Uterus (tissue), 4 donors: ENCODE measurements around the gene RTL5. TPM values are rescaled to one million over a fixed set of nuclear protein-coding genes. Genes with fewer than 3 reads are reported as not detected.

Source experiments
- DNase-seq, 2 donors: peaks; one replicate each; pipeline ENCODE4 v3.0.0-alpha.2; 2019 to 2020
- H3K27ac ChIP-seq, 2 donors: fragments of 200-600 bp; sonication (generic); 1 replicate in 1 of 2; 2 replicates in 1 of 2; pipeline ENCODE4 v1.5.1; 2016 to 2018
- H3K27me3 ChIP-seq, 2 donors: fragments of 200-600 bp; sonication (generic); one replicate each; pipeline ENCODE4 v1.5.1; 2018 to 2019; ENCODE audit warnings: control low read depth in 1 of 2
- H3K36me3 ChIP-seq, 2 donors: fragments of 200-600 bp; sonication (generic); one replicate each; pipeline ENCODE4 v1.5.1; 2019; ENCODE audit warnings: control low read depth in 1 of 2
- H3K4me1 ChIP-seq, 2 donors: fragments of 200-600 bp; sonication (generic); one replicate each; pipeline ENCODE4 v1.5.1; 2018 to 2019; ENCODE audit warnings: control low read depth in 1 of 2
- H3K4me3 ChIP-seq, 2 donors: fragments of 200-600 bp; sonication (generic); 1 replicate in 1 of 2; 2 replicates in 1 of 2; pipeline ENCODE4 v1.5.1; 2018 to 2019; ENCODE audit warnings: mild to moderate bottlenecking in 1 of 2
- H3K9me3 ChIP-seq, 2 donors: fragments of 200-600 bp; sonication (generic); one replicate each; pipeline ENCODE4 v1.5.1; 2019; ENCODE audit warnings: control low read depth in 1 of 2
- CTCF ChIP-seq, 4 experiments: fragments of 200-600 bp in 2 of 4; fragments of 450-650 bp in 2 of 4; sonication (generic) in 2 of 4; IDR thresholded peaks; one replicate each; pipeline ENCODE4 v1.5.1; 2016 to 2019; ENCODE audit warnings: antibody characterized with exemption in 4 of 4, mild to moderate bottlenecking in 2 of 4, moderate library complexity in 1 of 4
- POLR2A ChIP-seq, 2 donors: fragments of 450-650 bp; IDR thresholded peaks; one replicate each; pipeline ENCODE4 v1.6.1; 2016; ENCODE audit warnings: antibody characterized with exemption in 2 of 2, mild to moderate bottlenecking in 1 of 2, moderate library complexity in 1 of 2
- intact Hi-C: fragments of 100-400 bp; cut with DNase I; formaldehyde crosslinking; loops from one replicate; pipeline ENCODE4 v1.15.1; 2023; ENCODE audit warnings: low total_unique reads
- total RNA-seq, 4 donors: library from RNA; depleted of rRNA in 3 of 4; stranded (reverse); fragments of >200 nt in 3 of 4; gene quantifications; one replicate each; pipeline versions ENCODE4 v1.1.0 to v1.2.4, GENCODE V29; 2014 to 2023
- donor health status: DM: yes; HTN: yes; CAD: no.

Gene RTL5
- total RNA-seq, 4 donors from 2014 or later: 2.3 to 23.3 (median 6.1) TPM

- no peaks in the 10 kb centered on the region for H3K27me3 ChIP-seq
- intact Hi-C loops: loop anchor here (10.0 kb wide), 1 partner anchor 98 kb away; no protein-coding TSS in a partner anchor
- no peak for DNase-seq
These were observed 8.9 kb downstream of the RTL5 start for GRCh38 chrX:72122621-72123337.

GRCh38 chrX:72121383-72121782, 10.3 kb downstream of the RTL5 start:
- TF ChIP-seq POLR2A (IDR thresholded peaks at IDR 0.05) (no peak), CTCF (IDR thresholded peaks at IDR 0.05) (no peak)
- Histone ChIP-seq H3K27me3 (no peaks in the 10 kb centered on the region), H3K4me3 (no peak overlapping the region), H3K27ac (peak overlapping the region; percentile 53 to 54), H3K36me3 (no peaks in the 10 kb centered on the region), H3K4me1 (no peaks in the 10 kb centered on the region), H3K9me3 (no peaks in the 10 kb centered on the region)
- peak; percentile 45 to 49 for DNase-seq
- intact Hi-C loops: loop anchor here (10.0 kb wide), 1 partner anchor 97 kb away; no protein-coding TSS in a partner anchor

More at GRCh38 chrX:72122621-72123337, 8.9 kb downstream of the RTL5 start:
- Histone ChIP-seq H3K9me3 (no peaks in the 10 kb centered on the region), H3K4me3 (no peak overlapping the region), H3K27ac (peak overlapping the region; percentile 32 to 58), H3K36me3 (no peaks in the 10 kb centered on the region), H3K4me1 (no peaks in the 10 kb centered on the region)
- TF ChIP-seq POLR2A (IDR thresholded peaks at IDR 0.05): no peak
- TF ChIP-seq CTCF (IDR thresholded peaks at IDR 0.05): no peak

GRCh38 chrX:72120837-72121236, 10.9 kb downstream of the RTL5 start:
- no peaks in the 10 kb centered on the region for H3K9me3 ChIP-seq
- TF ChIP-seq CTCF (IDR thresholded peaks at IDR 0.05) (no peak), POLR2A (IDR thresholded peaks at IDR 0.05) (no peak)
- H3K36me3 ChIP-seq: no peaks in the 10 kb centered on the region
- no peak overlapping the region for H3K4me3 ChIP-seq
- intact Hi-C loops: loop anchor here (10.0 kb wide), 1 partner anchor 96 kb away; no protein-coding TSS in a partner anchor
- H3K4me1 ChIP-seq: no peaks in the 10 kb centered on the region
- H3K27me3 ChIP-seq: no peaks in the 10 kb centered on the region
- no peak for DNase-seq
- H3K27ac ChIP-seq: peak overlapping the region; percentile 53 to 54

DNA sequence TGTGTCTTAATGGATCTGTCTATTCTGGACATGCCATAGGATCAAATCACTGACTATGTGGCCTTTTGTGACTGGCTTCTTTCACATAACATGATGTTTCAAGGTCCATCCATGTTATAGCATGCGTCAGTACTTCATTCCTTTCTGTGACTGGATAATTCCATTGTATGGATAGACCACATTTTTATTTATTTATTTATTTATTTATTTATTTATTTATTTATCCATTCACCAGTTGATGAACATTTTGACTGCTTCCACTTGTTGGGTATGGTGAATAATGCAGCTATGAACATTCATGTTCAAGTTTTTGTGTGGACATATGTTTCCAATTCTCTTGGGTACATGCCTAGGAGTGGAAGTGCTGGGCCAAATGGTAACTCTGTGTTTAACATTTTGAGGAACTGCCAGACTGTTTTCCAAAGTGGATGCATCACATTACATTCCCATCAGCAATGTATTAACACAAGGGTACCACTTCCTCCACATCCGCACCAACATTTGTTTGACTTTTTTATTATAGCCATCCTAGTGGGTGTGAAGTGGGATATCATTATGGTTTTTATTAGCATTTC, 14.0 kb downstream of the RTL5 start:
- TF ChIP-seq CTCF (IDR thresholded peaks at IDR 0.05) (no peak), POLR2A (IDR thresholded peaks at IDR 0.05) (no peak)
- intact Hi-C loops: no loop called here
- H3K4me1 ChIP-seq: no peaks in the 10 kb centered on the region

GRCh38 chrX:72115380-72115779, 16.3 kb downstream of the RTL5 start:
- no peaks in the 10 kb centered on the region for H3K36me3 ChIP-seq
- H3K9me3 ChIP-seq: no peaks in the 10 kb centered on the region
- H3K4me1 ChIP-seq: no peaks in the 10 kb centered on the region
- no peak for TF ChIP-seq POLR2A (IDR thresholded peaks at IDR 0.05)
- no peak for TF ChIP-seq CTCF (IDR thresholded peaks at IDR 0.05)
- no peak overlapping the region for H3K4me3 ChIP-seq
- no peak overlapping the region for H3K27ac ChIP-seq
- DNase-seq: no peak
- intact Hi-C loops: no loop called here
- H3K27me3 ChIP-seq: no peaks in the 10 kb centered on the region

More for the DNA sequence above, 14.0 kb downstream of the RTL5 start:
- no peak for DNase-seq
- H3K36me3 ChIP-seq: no peaks in the 10 kb centered on the region
- no peaks in the 10 kb centered on the region for H3K9me3 ChIP-seq
- no peak overlapping the region for H3K27ac ChIP-seq
- no peaks in the 10 kb centered on the region for H3K27me3 ChIP-seq
- H3K4me3 ChIP-seq: no peak overlapping the region
